Coronary artery (tissue), 2 donors: Measurements from ENCODE around the gene TENT4B.
"Not testable (repeated sequence)": the region's sequence is repeated elsewhere in the genome, so short reads cannot be mapped to it uniquely, and the experiment has no call there.

ENCODE experiments used
- DNase-seq: peaks from one replicate; pipeline ENCODE4 v3.0.0-alpha.2; 2017; ENCODE audit warnings: low spot score
- H3K27ac ChIP-seq, 2 donors: fragments of 200-600 bp; sonication (generic); one replicate each; pipeline ENCODE4 v1.5.1; 2016 to 2019
- H3K4me3 ChIP-seq: fragments of 200-600 bp; sonication (generic); 2 replicates; pipeline ENCODE4 v1.5.1; 2016; ENCODE audit warnings: mild to moderate bottlenecking, moderate library complexity
- CTCF ChIP-seq: fragments of 200-600 bp; sonication (generic); IDR thresholded peaks from one replicate; pipeline ENCODE4 v1.5.1; 2019; ENCODE audit warnings: antibody characterized with exemption

TENT4B gene

GRCh38 chr16:50166511-50167500 lies 13.7 kb downstream of the TENT4B start:
- Histone ChIP-seq H3K27ac (peak overlapping the region in 1 of 2 donors; percentile 49), H3K4me3 (peak overlapping the region; percentile 27)
- no peak for TF ChIP-seq CTCF
- DNase-seq, result no peak

GRCh38 chr16:50167556-50167955 lies 14.4 kb downstream of the TENT4B start:
- TF ChIP-seq CTCF, result no peak
- Histone ChIP-seq H3K27ac (peak overlapping the region in 1 of 2 donors; percentile 22), H3K4me3 (no peak overlapping the region)
- DNase-seq, result no peak

DNA sequence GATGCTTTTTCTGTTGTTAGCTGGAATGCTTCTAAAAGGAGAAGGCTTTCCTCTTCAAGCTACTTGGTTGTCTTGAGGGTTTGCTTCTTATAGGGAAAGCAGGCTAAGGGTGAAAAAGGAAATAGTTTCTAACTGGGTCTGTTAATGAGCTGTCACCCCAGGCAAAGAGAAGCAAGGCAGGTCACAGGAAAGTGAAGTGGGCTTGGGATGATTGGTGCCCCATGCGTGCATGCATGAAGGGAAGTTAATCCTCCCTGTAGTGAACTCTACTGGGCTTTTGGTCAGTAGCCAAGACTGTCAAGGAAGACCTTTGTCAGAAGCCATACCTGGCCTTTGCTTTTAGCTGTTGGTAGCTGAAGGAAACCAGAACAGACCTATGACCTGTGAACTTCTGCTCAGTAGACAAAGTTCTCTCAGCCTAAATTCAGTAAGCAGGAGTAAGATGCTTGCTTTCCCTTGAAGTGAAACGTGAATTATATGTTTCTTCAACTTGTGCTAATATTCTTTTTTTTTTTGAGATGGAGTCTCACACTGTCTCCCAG lies 16.5 kb downstream of the TENT4B start:
- H3K27ac ChIP-seq, result no peak overlapping the region
- DNase-seq, result no peak
- H3K4me3 ChIP-seq, result no peak overlapping the region
- TF ChIP-seq CTCF, result no peak

DNA sequence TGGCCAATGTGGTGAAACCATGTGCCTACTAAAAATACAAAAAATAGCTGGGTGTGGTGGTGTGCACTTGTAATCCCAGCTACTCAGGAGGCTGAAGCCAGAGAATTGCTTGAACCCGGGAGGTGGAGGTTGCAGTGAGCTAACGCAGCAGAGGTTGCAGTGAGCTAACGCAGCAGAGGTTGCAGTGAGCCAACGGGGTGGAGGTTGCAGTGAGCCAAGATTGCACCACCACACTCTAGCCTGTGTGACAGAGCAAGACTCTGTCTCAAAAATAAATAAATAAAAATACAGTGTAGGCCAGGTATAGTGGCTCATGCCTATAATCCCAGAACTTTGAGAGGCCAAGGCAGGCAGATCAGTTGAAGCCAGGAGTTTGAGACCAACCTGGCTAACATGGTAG lies 18.7 kb downstream of the TENT4B start:
- H3K27ac ChIP-seq, DNase-seq, H3K4me3 ChIP-seq: not testable (repeated sequence)

GRCh38 chr16:50172195-50172922 lies 19.3 kb downstream of the TENT4B start:
- DNase-seq, result no peak
- no peak for TF ChIP-seq CTCF
- Histone ChIP-seq H3K4me3 (no peak overlapping the region), H3K27ac (no peak overlapping the region)

DNA sequence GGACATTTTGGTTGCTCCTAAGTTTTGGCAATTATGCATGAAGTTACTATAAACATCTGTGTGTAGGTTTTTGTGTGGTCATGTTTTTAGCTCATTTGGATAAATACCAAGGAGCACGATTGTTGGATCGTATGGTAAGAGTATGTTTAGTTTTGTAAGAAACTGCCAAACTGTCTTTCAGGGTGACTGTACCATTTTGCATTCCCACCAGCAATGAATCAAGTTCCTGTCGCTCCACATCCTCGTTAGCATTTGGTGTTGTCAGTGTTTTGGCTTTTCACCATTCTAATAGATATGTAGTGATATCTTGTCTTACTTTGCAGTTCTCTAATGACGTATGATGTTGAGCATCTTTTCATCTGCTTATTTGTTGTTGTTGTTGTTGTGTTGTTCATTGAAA lies 20.2 kb downstream of the TENT4B start:
- H3K27ac ChIP-seq, result no peak overlapping the region
- no peak for TF ChIP-seq CTCF
- no peak for DNase-seq
- no peak overlapping the region for H3K4me3 ChIP-seq

GRCh38 chr16:50178491-50178941 lies 25.4 kb downstream of the TENT4B start:
- no peak for TF ChIP-seq CTCF
- no peak for DNase-seq
- Histone ChIP-seq H3K27ac (no peak overlapping the region), H3K4me3 (no peak overlapping the region)
